Measurements from ENCODE around the gene ATP11C. TPM values are rescaled to one million over a fixed set of nuclear protein-coding genes. Genes with fewer than 3 reads are reported as not detected.

The ATP11C gene
- total and polyA plus RNA-seq, 2 experiments from 2014 or later, result 44.0 to 90.7 TPM

DNA sequence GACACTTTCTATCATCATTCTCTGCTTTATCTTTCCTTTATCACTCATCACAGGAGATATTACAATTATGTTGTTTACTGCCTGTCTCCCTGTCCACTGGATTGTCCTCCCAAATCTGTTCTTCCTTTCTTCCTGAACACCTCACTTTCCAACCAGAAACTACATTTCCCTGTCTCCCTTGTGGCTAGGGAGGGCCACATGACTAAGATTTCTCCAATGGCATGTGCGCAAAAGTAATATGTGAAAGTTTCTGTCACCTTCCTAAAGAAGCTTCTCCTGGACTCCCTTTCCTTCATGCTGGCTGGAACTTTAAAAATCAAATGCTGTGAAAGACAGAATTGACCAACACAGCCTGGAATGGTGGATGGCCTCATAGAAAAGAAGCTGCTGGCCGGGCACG is 25.8 kb downstream of the ATP11C start:
- peak overlapping the region; percentile 67 for H3K27ac Mint-ChIP-seq
- no peaks in the 10 kb centered on the region for H3K36me3 Mint-ChIP-seq (ENCODE audit: low read depth)

DNA sequence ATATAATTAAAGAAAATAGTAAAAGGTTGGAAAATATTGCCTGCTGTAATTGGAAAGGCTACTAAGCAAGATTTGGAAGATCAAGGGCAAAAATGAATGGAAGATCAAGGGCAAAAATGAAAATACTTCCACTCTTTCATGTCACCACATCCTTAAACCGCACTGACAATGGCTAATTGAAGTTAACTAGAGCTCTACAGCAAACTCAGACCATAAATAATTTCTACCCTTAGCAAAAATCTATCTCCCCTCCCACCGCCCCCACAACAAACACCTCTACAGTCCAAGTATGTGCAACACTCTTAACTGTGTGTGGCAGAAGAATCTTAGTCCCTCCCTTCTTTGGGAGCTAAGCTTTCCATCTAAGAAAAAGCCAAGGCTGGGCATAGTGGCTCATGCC is 27.1 kb downstream of the ATP11C start:
- Histone ChIP-seq H3K4me1 (ENCODE audit: insufficient read depth) (peaks cover 11% of the 10 kb centered on the region), H3K4me2 (no peak overlapping the region), H3K9me2 (ENCODE audit: insufficient read depth) (no peaks in the 10 kb centered on the region), H3K4me3 (no peak overlapping the region), H4K20me1 (replicated peaks; ENCODE audit: insufficient read depth) (no peaks in the 10 kb centered on the region; the same call in 1 of the 2 replicates), H2AFZ (no peak overlapping the region), H3K79me2 (replicated peaks; ENCODE audit: insufficient read depth) (peaks cover 84% of the 10 kb centered on the region), H3K36me3 (ENCODE audit: insufficient read depth) (no peaks in the 10 kb centered on the region), H3K27ac (ENCODE audit: low read depth) (no peak overlapping the region), H3K27me3 (ENCODE audit: insufficient read depth) (no peaks in the 10 kb centered on the region), H3F3A (replicated peaks; ENCODE audit: low read depth) (no peaks in the 10 kb centered on the region)
- ATAC-seq (no peak), DNase-seq (ENCODE audit: low spot score) (no peak)
- Mint-ChIP-seq H3K9me3 (no peaks in the 10 kb centered on the region), H3K27ac (no peak overlapping the region), H3K4me1 (peaks cover 27% of the 10 kb centered on the region), H3K27me3 (ENCODE audit: insufficient read depth, low read depth, poor library complexity) (peaks cover 2% of the 10 kb centered on the region), H3K36me3 (ENCODE audit: low read depth) (no peaks in the 10 kb centered on the region), H3K4me3 (no peak overlapping the region)
- TF ChIP-seq EZH2phosphoT487 (IDR thresholded peaks at IDR 0.05; ENCODE audit: unreplicated experiment), result no peak

More for the DNA sequence above, 25.8 kb downstream of the ATP11C start:
- Histone ChIP-seq H4K20me1 (replicated peaks; ENCODE audit: insufficient read depth) (no peaks in the 10 kb centered on the region; the same call in 1 of the 2 replicates), H3K4me1 (ENCODE audit: insufficient read depth) (peaks cover 18% of the 10 kb centered on the region), H3K27ac (ENCODE audit: low read depth) (no peak overlapping the region), H3K79me2 (replicated peaks; ENCODE audit: insufficient read depth) (peaks cover 93% of the 10 kb centered on the region), H3K27me3 (ENCODE audit: insufficient read depth) (no peaks in the 10 kb centered on the region), H3F3A (replicated peaks; ENCODE audit: low read depth) (no peaks in the 10 kb centered on the region), H3K4me2 (no peak overlapping the region), H3K4me3 (no peak overlapping the region), H2AFZ (no peak overlapping the region), H3K9me2 (ENCODE audit: insufficient read depth) (no peaks in the 10 kb centered on the region), H3K36me3 (ENCODE audit: insufficient read depth) (no peaks in the 10 kb centered on the region)
- no peak for ATAC-seq
- peaks cover 2% of the 10 kb centered on the region for H3K27me3 Mint-ChIP-seq (ENCODE audit: insufficient read depth, low read depth, poor library complexity)
- no peak overlapping the region for H3K4me3 Mint-ChIP-seq
- TF ChIP-seq POLR2AphosphoS5 (IDR thresholded peaks at IDR 0.05; ENCODE audit: low read depth) (no peak), CREB1 (CRISPR knock-in tag; IDR thresholded peaks at IDR 0.05; ENCODE audit: low read depth) (no peak), STAT1 (IDR thresholded peaks at IDR 0.05; ENCODE audit: unreplicated experiment) (no peak), EZH2phosphoT487 (IDR thresholded peaks at IDR 0.05; ENCODE audit: unreplicated experiment) (no peak), NANOG (IDR thresholded peaks at IDR 0.05; ENCODE audit: borderline replicate concordance) (no peak)
- TF ChIP-seq, protein P1, sequence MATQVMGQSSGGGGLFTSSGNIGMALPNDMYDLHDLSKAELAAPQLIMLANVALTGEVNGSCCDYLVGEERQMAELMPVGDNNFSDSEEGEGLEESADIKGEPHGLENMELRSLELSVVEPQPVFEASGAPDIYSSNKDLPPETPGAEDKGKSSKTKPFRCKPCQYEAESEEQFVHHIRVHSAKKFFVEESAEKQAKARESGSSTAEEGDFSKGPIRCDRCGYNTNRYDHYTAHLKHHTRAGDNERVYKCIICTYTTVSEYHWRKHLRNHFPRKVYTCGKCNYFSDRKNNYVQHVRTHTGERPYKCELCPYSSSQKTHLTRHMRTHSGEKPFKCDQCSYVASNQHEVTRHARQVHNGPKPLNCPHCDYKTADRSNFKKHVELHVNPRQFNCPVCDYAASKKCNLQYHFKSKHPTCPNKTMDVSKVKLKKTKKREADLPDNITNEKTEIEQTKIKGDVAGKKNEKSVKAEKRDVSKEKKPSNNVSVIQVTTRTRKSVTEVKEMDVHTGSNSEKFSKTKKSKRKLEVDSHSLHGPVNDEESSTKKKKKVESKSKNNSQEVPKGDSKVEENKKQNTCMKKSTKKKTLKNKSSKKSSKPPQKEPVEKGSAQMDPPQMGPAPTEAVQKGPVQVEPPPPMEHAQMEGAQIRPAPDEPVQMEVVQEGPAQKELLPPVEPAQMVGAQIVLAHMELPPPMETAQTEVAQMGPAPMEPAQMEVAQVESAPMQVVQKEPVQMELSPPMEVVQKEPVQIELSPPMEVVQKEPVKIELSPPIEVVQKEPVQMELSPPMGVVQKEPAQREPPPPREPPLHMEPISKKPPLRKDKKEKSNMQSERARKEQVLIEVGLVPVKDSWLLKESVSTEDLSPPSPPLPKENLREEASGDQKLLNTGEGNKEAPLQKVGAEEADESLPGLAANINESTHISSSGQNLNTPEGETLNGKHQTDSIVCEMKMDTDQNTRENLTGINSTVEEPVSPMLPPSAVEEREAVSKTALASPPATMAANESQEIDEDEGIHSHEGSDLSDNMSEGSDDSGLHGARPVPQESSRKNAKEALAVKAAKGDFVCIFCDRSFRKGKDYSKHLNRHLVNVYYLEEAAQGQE (IDR thresholded peaks at IDR 0.05; ENCODE audit: unreplicated experiment), result no peak
- TF ChIP-seq, protein P2, sequence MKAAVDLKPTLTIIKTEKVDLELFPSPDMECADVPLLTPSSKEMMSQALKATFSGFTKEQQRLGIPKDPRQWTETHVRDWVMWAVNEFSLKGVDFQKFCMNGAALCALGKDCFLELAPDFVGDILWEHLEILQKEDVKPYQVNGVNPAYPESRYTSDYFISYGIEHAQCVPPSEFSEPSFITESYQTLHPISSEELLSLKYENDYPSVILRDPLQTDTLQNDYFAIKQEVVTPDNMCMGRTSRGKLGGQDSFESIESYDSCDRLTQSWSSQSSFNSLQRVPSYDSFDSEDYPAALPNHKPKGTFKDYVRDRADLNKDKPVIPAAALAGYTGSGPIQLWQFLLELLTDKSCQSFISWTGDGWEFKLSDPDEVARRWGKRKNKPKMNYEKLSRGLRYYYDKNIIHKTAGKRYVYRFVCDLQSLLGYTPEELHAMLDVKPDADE (IDR thresholded peaks at IDR 0.05), result no peak
- peaks cover 28% of the 10 kb centered on the region for H3K4me1 Mint-ChIP-seq
- no peaks in the 10 kb centered on the region for H3K9me3 Mint-ChIP-seq
- no peak for DNase-seq (ENCODE audit: low spot score)

Measured in GM23338 (cell line).